ENCODE data around the gene L3MBTL4. TPM values are rescaled to one million over a fixed set of nuclear protein-coding genes. Genes with fewer than 3 reads are reported as not detected.

The L3MBTL4 gene
- total and polyA plus RNA-seq, 4 donors = 2.3 to 15.0 (median 5.0) TPM

GRCh38 chr18:6236258-6236657 is 178.5 kb downstream of the L3MBTL4 start (continued):
- TF ChIP-seq RXRA (IDR thresholded peaks at IDR 0.05) = no peak

- DNase-seq (ENCODE audit: low spot score) = no peak
- WGBS = 93% methylated on average over 4 of the region's 4 CpGs
- Histone ChIP-seq H3K36me3 (ENCODE audit: control insufficient read depth in 4 of 4, insufficient read depth in 3 of 4, low read depth in 1 of 4, low read length in 3 of 4) (peaks cover 0 to 3% (median 1%) of the 10 kb centered on the region in 4 donors), H3K4me3 (ENCODE audit: low read depth in 1 of 3, low read length in 3 of 3) (no peak overlapping the region), H3K27me3 (ENCODE audit: control insufficient read depth in 4 of 4, insufficient read depth in 4 of 4, low read length in 3 of 4) (no peaks in the 10 kb centered on the region), H3K27ac (ENCODE audit: low read depth in 1 of 2, low read length in 2 of 2) (no peak overlapping the region), H3K4me1 (ENCODE audit: control insufficient read depth in 4 of 4, insufficient read depth in 4 of 4, low read length in 3 of 4) (no peaks in the 10 kb centered on the region), H3K9me3 (ENCODE audit: control insufficient read depth in 4 of 4, low read length in 3 of 4) (peaks cover 0 to 2% (median 0%) of the 10 kb centered on the region in 4 donors), H3K9ac (ENCODE audit: low read depth in 1 of 2, low read length in 2 of 2) (no peak overlapping the region)
- TF ChIP-seq TAF1 (conservative IDR thresholded peaks at IDR 0.05) (no peak), FOXA2 (IDR thresholded peaks at IDR 0.05) (no peak)
Observed at GRCh38 chr18:6222271-6222670, 192.4 kb downstream of the L3MBTL4 start.

GRCh38 chr18:6221602-6222014 is 193.1 kb downstream of the L3MBTL4 start:
- TF ChIP-seq RAD21 (IDR thresholded peaks at IDR 0.05) = no peak
- TF ChIP-seq GABPA (IDR thresholded peaks at IDR 0.05 in 1 of 2, conservative IDR thresholded peaks at IDR 0.05 in 1 of 2) = no peak
- TF ChIP-seq FOXA2 (IDR thresholded peaks at IDR 0.05) = no peak
- no peak for TF ChIP-seq MAX (IDR thresholded peaks at IDR 0.05)
- no peak for TF ChIP-seq ATF3 (IDR thresholded peaks at IDR 0.05)
- TF ChIP-seq YY1 (IDR thresholded peaks at IDR 0.05) = no peak
- no peak for TF ChIP-seq JUND (IDR thresholded peaks at IDR 0.05)
- no peak for TF ChIP-seq REST (IDR thresholded peaks at IDR 0.05)
- no peak for TF ChIP-seq RXRA (IDR thresholded peaks at IDR 0.05)
- no peak for TF ChIP-seq FOXA1 (IDR thresholded peaks at IDR 0.05)
- TF ChIP-seq CTCF (IDR thresholded peaks at IDR 0.05; ENCODE audit: low read depth, low read length, missing input control) = no peak
- no peak for TF ChIP-seq SP1 (IDR thresholded peaks at IDR 0.05)
- H3K9ac ChIP-seq (ENCODE audit: low read depth in 1 of 2, low read length in 2 of 2) = no peak overlapping the region
- H3K36me3 ChIP-seq (ENCODE audit: control insufficient read depth in 4 of 4, insufficient read depth in 3 of 4, low read depth in 1 of 4, low read length in 3 of 4) = peaks cover 0 to 3% (median 1%) of the 10 kb centered on the region in 4 donors
- no peaks in the 10 kb centered on the region for H3K27me3 ChIP-seq (ENCODE audit: control insufficient read depth in 4 of 4, insufficient read depth in 4 of 4, low read length in 3 of 4)
- no peak overlapping the region for H3K27ac ChIP-seq (ENCODE audit: low read depth in 1 of 2, low read length in 2 of 2)
- no peaks in the 10 kb centered on the region for H3K4me1 ChIP-seq (ENCODE audit: control insufficient read depth in 4 of 4, insufficient read depth in 4 of 4, low read length in 3 of 4)
- H3K4me3 ChIP-seq (ENCODE audit: low read depth in 1 of 3, low read length in 3 of 3) = no peak overlapping the region
- no peak for DNase-seq (ENCODE audit: low spot score)
- 88% methylated on average over 2 of the region's 2 CpGs for WGBS
- H3K9me3 ChIP-seq (ENCODE audit: control insufficient read depth in 4 of 4, low read length in 3 of 4) = peaks cover 0 to 2% (median 0%) of the 10 kb centered on the region in 4 donors

Measured in liver (tissue), 9 donors.